CD4-positive, alpha-beta T cell (primary cell): ENCODE data around the gene PBXIP1. TPM values are rescaled to one million over a fixed set of nuclear protein-coding genes. Genes with fewer than 3 reads are reported as not detected.

Source experiments
- ATAC-seq: fragments of 200-7000 bp; cut with Tn5 transposase; one replicate; pipeline ENCODE4 v1.10.0; 2022; ENCODE audit warnings: mild to moderate bottlenecking; ENCODE audit not compliant: poor library complexity
- CTCF ChIA-PET: fragments of 350-600 bp; sonication (Branson Sonifier 250); formaldehyde crosslinking; loops from one replicate; lab custom pipeline; 2021; ENCODE audit warnings: antibody characterized with exemption, inconsistent platforms; lab: Charles Lee
- POLR2A ChIA-PET: fragments of 350-600 bp; sonication (Branson Sonifier 250); formaldehyde crosslinking; loops from one replicate; lab custom pipeline; 2021; ENCODE audit warnings: antibody characterized with exemption, inconsistent platforms; lab: Charles Lee
- DNase-seq, 14 experiments: peaks; one replicate each; pipeline ENCODE4 v3.0.0-alpha.2; 2013 to 2020; ENCODE audit warnings: mixed read lengths in 2 of 14
- H3K27ac ChIP-seq, 2 donors: one replicate each; pipeline versions ENCODE4 v1.5.1 to v1.7.0; 2013; ENCODE audit warnings: low read length in 2 of 2, low read depth in 1 of 2, mild to moderate bottlenecking in 1 of 2
- H3K27me3 ChIP-seq, 2 experiments: 1 replicate in 1 of 2; 2 replicates in 1 of 2; pipeline versions ENCODE4 v1.6.1 to v1.7.0; 2013; ENCODE audit warnings: low read length in 2 of 2, control low read depth in 1 of 2, mild to moderate bottlenecking in 1 of 2, moderate library complexity in 1 of 2; ENCODE audit not compliant: insufficient read depth in 2 of 2, control insufficient read depth in 1 of 2
- H3K36me3 ChIP-seq: one replicate; pipeline ENCODE4 v1.6.1; 2013; ENCODE audit warnings: low read length, control low read depth; ENCODE audit not compliant: insufficient read depth
- H3K4me1 ChIP-seq: one replicate; pipeline ENCODE4 v1.6.1; 2013; ENCODE audit warnings: low read length, control low read depth; ENCODE audit not compliant: insufficient read depth
- H3K4me3 ChIP-seq: one replicate; pipeline ENCODE4 v1.5.1; 2013; ENCODE audit warnings: mild to moderate bottlenecking, low read length, moderate library complexity
- H3K9me3 ChIP-seq, 2 experiments: 1 replicate in 1 of 2; 2 replicates in 1 of 2; pipeline versions ENCODE4 v1.6.1 to v1.7.0; 2013; ENCODE audit warnings: low read length in 2 of 2, mild to moderate bottlenecking in 2 of 2, control low read depth in 1 of 2, moderate library complexity in 1 of 2; ENCODE audit not compliant: control insufficient read depth in 1 of 2, insufficient read depth in 1 of 2
- H3K27ac Mint-ChIP-seq: one replicate; pipeline ENCODE4 v1.8.0; 2020; ENCODE audit warnings: mixed read lengths
- H3K27me3 Mint-ChIP-seq: one replicate; pipeline ENCODE4 v1.8.0; 2021; ENCODE audit warnings: mixed read lengths
- H3K36me3 Mint-ChIP-seq: one replicate; pipeline ENCODE4 v1.8.0; 2021; ENCODE audit warnings: low read depth, mixed read lengths
- H3K4me1 Mint-ChIP-seq: one replicate; pipeline ENCODE4 v1.8.0; 2021; ENCODE audit warnings: low read depth, mixed read lengths
- H3K4me3 Mint-ChIP-seq: one replicate; pipeline ENCODE4 v1.8.0; 2020; ENCODE audit warnings: mild to moderate bottlenecking, mixed read lengths
- H3K9me3 Mint-ChIP-seq: one replicate; pipeline ENCODE4 v1.8.0; 2020; ENCODE audit warnings: mixed read lengths
- intact Hi-C, 2 experiments: fragments of 100-400 bp; cut with DNase I in 1 of 2; cut with micrococcal nuclease in 1 of 2; formaldehyde crosslinking; loops; one replicate each; pipeline versions ENCODE4 v1.15.1 to v1.9.0; 2023 to 2025; cut with DNase I, micrococcal nuclease
- total RNA-seq, 174 experiments: library from RNA in 2 of 174; stranded (reverse) in 2 of 174; gene quantifications; one replicate each; pipeline ENCODE4 v1.2.3 and lab custom pipeline; 2021 to 2026
- TF ChIP-seq, protein P1 (sequence below): fragments of 200-600 bp; IDR thresholded peaks from one replicate; pipeline ENCODE4 v1.8.0; 2022; ENCODE audit warnings: antibody characterized with exemption, mild to moderate bottlenecking

The PBXIP1 gene
- total RNA-seq, 2 experiments from 2014 or later: 434 to 440 TPM

DNA sequence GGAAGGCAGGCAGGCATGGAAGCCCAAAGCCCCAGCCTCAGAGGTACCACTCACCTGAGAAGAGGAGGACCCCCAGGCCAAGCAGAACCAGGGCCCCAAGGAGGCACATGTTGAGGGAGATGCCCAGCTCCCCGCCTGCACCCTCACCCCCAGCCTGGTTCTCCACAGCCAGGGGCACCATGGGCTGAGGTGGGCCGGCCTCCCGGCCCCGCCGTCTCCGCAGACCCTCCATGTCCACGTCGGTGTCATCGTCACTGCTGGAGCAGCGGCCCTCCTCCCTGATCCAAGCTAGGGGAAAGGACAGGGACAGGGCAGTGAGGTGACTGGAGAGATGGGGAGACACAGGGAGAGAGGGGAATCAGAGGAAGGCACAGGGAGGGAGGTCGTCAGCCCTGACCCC, 7.8 kb downstream of the PBXIP1 start:
- Mint-ChIP-seq H3K27me3 (no peaks in the 10 kb centered on the region), H3K4me1 (peaks cover 50% of the 10 kb centered on the region), H3K36me3 (peaks cover 88% of the 10 kb centered on the region), H3K4me3 (no peak overlapping the region), H3K9me3 (no peaks in the 10 kb centered on the region), H3K27ac (no peak overlapping the region)
- peak overlapping the region; percentile 30 to 40 for H3K27ac ChIP-seq
- peaks cover 79% of the 10 kb centered on the region for H3K4me1 ChIP-seq
- TF ChIP-seq, protein P1, sequence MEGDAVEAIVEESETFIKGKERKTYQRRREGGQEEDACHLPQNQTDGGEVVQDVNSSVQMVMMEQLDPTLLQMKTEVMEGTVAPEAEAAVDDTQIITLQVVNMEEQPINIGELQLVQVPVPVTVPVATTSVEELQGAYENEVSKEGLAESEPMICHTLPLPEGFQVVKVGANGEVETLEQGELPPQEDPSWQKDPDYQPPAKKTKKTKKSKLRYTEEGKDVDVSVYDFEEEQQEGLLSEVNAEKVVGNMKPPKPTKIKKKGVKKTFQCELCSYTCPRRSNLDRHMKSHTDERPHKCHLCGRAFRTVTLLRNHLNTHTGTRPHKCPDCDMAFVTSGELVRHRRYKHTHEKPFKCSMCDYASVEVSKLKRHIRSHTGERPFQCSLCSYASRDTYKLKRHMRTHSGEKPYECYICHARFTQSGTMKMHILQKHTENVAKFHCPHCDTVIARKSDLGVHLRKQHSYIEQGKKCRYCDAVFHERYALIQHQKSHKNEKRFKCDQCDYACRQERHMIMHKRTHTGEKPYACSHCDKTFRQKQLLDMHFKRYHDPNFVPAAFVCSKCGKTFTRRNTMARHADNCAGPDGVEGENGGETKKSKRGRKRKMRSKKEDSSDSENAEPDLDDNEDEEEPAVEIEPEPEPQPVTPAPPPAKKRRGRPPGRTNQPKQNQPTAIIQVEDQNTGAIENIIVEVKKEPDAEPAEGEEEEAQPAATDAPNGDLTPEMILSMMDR: no peak
- ATAC-seq (no peak), DNase-seq (peak in 1 of 14 experiments; percentile 29)
- peaks cover 72% of the 10 kb centered on the region for H3K36me3 ChIP-seq
- intact Hi-C loops: no loop called here
- ChIA-PET POLR2A (interaction anchor here (1.3 kb wide), 1 partner anchor 10 kb away, joined by 4 read pairs; no protein-coding TSS in a partner anchor), CTCF (interaction anchor here (0.5 to 1.6 kb wide), 4 partner anchors 10 to 51 kb away, joined by 3 read pairs; no protein-coding TSS in a partner anchor)
- no peak overlapping the region for H3K4me3 ChIP-seq
- no peaks in the 10 kb centered on the region for H3K27me3 ChIP-seq
- no peaks in the 10 kb centered on the region for H3K9me3 ChIP-seq

DNA sequence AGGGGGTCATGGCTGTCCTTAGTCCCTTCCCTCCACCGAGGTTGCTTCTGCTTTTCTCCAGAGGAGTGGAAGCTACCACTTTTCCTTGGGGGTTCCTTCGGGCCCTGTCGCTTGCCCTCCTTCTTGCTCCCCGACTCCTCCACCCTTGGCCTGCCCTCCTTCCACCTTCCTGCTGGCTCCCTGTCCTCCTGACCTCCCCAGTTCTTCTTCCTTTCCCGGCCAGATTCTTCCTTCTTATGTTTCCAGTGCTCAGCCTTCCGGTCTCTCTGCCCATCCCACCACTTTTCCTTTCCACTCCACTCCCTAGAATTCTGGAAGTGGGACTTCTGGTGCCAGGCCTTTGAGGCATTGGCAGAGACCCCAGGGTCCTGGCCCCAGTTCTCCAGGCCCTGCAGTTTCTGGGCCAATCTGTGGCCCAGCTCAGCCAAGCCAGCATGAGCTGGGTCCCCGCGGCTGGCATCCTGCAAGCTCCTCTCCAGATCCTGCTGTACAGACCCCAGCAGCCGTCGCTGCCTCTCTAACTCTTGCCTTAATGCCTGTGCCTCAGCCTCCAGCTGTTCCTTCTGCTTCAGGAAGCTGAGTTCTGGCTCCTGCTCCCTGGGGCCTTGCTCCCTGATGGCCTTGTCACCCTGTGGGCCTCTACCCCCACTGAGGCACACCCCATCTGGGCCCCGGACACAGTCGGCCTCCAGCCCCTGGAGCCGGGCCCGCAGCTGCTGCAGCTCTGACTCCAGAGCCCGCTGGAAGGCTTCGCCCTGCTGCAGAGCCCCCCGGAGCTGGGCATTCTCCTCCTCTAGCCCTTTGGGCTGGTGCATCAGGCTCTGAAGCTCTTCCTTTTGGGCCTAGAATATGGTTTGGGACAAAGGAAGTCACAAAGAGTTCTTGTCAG, 9.7 kb downstream of the PBXIP1 start:
- TF ChIP-seq, protein P1: no peak
- Histone ChIP-seq H3K4me3 (no peak overlapping the region), H3K27ac (peak overlapping the region in 1 of 2 donors; percentile 3), H3K27me3 (no peaks in the 10 kb centered on the region), H3K36me3 (peaks cover 63% of the 10 kb centered on the region), H3K4me1 (peaks cover 79% of the 10 kb centered on the region), H3K9me3 (no peaks in the 10 kb centered on the region)
- Mint-ChIP-seq H3K4me1 (peaks cover 50% of the 10 kb centered on the region), H3K4me3 (peak overlapping the region; percentile 3), H3K27me3 (no peaks in the 10 kb centered on the region), H3K9me3 (no peaks in the 10 kb centered on the region), H3K36me3 (peaks cover 74% of the 10 kb centered on the region), H3K27ac (peak overlapping the region; percentile 84)
- ChIA-PET POLR2A (interaction anchor here (0.6 to 2.1 kb wide), 3 partner anchors 10 to 1033 kb away, joined by 3 to 15 read pairs (median 3); partner anchors contain the start of gene PMVK), CTCF (no interaction called here)
- DNase-seq (peak in 1 of 14 experiments; percentile 34), ATAC-seq (no peak)
- intact Hi-C loops: no loop called here

DNA sequence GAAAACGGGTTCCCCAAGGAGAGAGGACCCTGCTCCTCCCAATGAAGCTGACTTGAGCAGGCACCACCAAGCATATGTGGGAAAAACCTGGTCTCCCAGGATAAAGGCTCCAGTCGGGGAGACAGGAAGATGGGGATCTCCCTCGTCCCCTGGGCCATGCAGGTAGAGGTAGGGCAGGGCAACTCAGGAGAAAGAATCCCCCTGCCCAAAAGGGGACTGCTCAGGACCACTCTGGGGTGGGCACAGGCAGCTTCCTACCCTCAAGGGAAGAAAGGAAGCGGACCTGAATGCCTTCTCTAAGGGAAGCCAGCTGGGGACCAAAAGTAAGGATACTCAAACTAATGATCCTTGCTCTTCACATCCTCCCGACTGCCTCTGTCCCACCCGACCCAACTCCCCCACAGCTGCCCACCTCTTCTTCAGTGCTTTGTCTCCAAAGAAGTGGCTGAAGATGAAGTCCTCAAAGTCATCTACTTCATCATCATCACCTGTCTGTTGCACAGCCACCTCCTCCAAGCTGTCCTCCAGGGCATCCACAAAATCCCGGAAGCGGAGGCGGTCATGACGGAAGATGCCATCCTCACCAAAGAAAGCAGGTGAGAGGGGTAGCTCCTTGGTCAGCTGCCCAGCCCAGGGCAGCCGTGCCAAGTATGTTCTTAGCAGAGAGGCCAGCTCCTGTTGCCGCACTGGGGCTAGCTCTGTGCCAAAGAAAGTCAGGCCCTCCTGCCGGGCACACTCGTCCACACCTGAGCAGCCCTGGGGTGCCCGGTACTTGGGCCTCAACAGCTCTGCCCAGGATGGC, 10.5 kb downstream of the PBXIP1 start:
- no peak overlapping the region for H3K4me3 Mint-ChIP-seq
- H3K4me1 Mint-ChIP-seq: peaks cover 53% of the 10 kb centered on the region
- H3K27me3 ChIP-seq: no peaks in the 10 kb centered on the region
- H3K9me3 Mint-ChIP-seq: no peaks in the 10 kb centered on the region
- DNase-seq: peak in 1 of 14 experiments; percentile 40
- H3K27ac Mint-ChIP-seq: peak overlapping the region; percentile 94
- peaks cover 55% of the 10 kb centered on the region for H3K36me3 ChIP-seq
- peaks cover 68% of the 10 kb centered on the region for H3K36me3 Mint-ChIP-seq
- intact Hi-C loops: no loop called here
- POLR2A ChIA-PET: interaction anchor here (0.6 to 2.1 kb wide), 3 partner anchors 9 to 1034 kb away, joined by 3 to 15 read pairs (median 3); partner anchors contain the start of gene PMVK
- TF ChIP-seq, protein P1: no peak
- no peak for ATAC-seq
- H3K27me3 Mint-ChIP-seq: no peaks in the 10 kb centered on the region
- no peak overlapping the region for H3K27ac ChIP-seq
- no peaks in the 10 kb centered on the region for H3K9me3 ChIP-seq
- CTCF ChIA-PET: interaction anchor here (1.0 kb wide), 1 partner anchor 140 kb away, joined by 3 read pairs; no protein-coding TSS in a partner anchor
- H3K4me3 ChIP-seq: no peak overlapping the region
- H3K4me1 ChIP-seq: peaks cover 79% of the 10 kb centered on the region
